ENCODE results near the gene TMEM31. TPM values are rescaled to one million over a fixed set of nuclear protein-coding genes. Genes with fewer than 3 reads are reported as not detected.

The TMEM31 gene
- total and polyA plus RNA-seq, 8 donors: not detected

DNA sequence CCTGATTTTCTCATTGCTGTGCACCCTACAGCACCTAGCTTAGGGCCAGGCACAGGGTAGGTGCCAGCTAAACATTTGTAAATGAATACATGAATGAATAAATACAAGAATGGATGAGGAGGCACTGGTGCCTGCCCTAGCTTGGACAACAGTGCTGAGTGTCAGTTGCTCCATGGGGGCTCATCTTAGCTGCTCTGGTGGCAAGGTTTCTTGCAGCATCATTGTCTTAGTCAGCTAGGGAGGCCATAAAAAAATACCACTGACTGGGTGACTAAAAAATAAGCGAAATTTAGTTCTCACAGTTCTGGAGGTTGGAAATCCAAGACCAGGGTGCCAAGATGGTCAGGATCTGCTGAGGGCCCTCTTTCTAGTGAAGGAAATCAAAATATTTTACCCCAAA, 31.2 kb downstream of the TMEM31 start:
- Histone ChIP-seq H3K27ac (no peak overlapping the region), H3K4me3 (no peak overlapping the region), H3K9me3 (no peaks in the 10 kb centered on the region), H3K4me1 (no peaks in the 10 kb centered on the region), H3K36me3 (no peaks in the 10 kb centered on the region), H3K27me3 (peaks cover 0 to 7% (median 0%) of the 10 kb centered on the region in 3 donors)
- WGBS, 5 donors: 63 to 100% (median 88%) methylated on average over 1 of the region's 1 CpG
- intact Hi-C loops (cut with DNase I; ENCODE audit: low total_unique reads): no loop called here
- TF ChIP-seq POLR2AphosphoS5 (IDR thresholded peaks at IDR 0.05) (no peak), EP300 (IDR thresholded peaks at IDR 0.05) (no peak), POLR2A (IDR thresholded peaks at IDR 0.05) (no peak)
- TF ChIP-seq, protein P1, sequence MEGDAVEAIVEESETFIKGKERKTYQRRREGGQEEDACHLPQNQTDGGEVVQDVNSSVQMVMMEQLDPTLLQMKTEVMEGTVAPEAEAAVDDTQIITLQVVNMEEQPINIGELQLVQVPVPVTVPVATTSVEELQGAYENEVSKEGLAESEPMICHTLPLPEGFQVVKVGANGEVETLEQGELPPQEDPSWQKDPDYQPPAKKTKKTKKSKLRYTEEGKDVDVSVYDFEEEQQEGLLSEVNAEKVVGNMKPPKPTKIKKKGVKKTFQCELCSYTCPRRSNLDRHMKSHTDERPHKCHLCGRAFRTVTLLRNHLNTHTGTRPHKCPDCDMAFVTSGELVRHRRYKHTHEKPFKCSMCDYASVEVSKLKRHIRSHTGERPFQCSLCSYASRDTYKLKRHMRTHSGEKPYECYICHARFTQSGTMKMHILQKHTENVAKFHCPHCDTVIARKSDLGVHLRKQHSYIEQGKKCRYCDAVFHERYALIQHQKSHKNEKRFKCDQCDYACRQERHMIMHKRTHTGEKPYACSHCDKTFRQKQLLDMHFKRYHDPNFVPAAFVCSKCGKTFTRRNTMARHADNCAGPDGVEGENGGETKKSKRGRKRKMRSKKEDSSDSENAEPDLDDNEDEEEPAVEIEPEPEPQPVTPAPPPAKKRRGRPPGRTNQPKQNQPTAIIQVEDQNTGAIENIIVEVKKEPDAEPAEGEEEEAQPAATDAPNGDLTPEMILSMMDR (IDR thresholded peaks at IDR 0.05): no peak
- no peak for DNase-seq

DNA sequence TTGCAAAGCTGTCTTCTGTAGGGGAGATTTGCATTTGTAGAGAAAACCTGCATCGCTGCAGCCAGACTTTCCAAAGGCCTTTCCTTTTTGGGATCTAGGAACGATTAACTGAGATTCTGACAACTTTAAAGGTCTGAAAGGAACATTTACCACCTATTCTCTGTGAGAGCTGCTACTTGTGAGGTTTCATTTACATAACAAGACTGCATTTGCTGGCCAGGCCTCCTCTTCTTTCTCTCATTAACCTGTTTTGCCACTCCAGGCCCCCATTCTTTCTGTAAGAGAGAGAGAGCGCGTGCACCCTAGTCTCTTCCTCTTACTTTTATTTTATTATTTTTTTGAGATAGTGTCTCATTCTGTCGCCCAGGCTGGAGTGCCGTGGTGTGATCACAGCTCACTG, 31.6 kb downstream of the TMEM31 start:
- Histone ChIP-seq H3K36me3 (no peaks in the 10 kb centered on the region), H3K27ac (no peak overlapping the region), H3K4me3 (no peak overlapping the region), H3K4me1 (no peaks in the 10 kb centered on the region), H3K9me3 (no peaks in the 10 kb centered on the region), H3K27me3 (peaks cover 0 to 10% (median 0%) of the 10 kb centered on the region in 3 donors)
- WGBS, 5 donors: 49 to 81% (median 74%) methylated on average over 6 of the region's 6 CpGs
- intact Hi-C loops (cut with DNase I; ENCODE audit: low total_unique reads): no loop called here
- DNase-seq: no peak
- no peak for TF ChIP-seq POLR2A (IDR thresholded peaks at IDR 0.05)
- TF ChIP-seq POLR2AphosphoS5 (IDR thresholded peaks at IDR 0.05): no peak
- TF ChIP-seq, protein P1 (IDR thresholded peaks at IDR 0.05): no peak

DNA sequence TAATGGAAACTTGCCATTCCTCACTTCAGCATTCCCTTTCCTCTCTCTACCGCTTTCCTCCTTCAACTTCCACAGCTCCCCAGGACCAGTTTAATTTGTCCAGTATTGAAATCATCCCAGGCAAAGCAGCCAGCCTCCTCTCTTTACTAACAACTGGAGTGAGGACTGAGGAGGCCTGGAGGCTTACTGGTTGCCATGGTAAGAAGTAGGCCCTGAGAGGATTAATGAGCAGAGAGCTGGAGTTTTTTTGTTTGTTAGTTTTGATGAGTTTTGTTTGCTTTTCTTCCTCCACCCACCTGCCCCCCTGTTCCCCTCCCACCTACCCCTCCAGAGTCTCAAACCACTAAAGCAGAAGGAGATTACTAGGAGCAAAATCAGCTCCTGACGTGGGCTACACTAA, 36.5 kb downstream of the TMEM31 start:
- TF ChIP-seq POLR2A (IDR thresholded peaks at IDR 0.05) (no peak), EP300 (IDR thresholded peaks at IDR 0.05) (no peak), POLR2AphosphoS5 (IDR thresholded peaks at IDR 0.05) (no peak)
- TF ChIP-seq, protein P1 (IDR thresholded peaks at IDR 0.05): no peak

DNA sequence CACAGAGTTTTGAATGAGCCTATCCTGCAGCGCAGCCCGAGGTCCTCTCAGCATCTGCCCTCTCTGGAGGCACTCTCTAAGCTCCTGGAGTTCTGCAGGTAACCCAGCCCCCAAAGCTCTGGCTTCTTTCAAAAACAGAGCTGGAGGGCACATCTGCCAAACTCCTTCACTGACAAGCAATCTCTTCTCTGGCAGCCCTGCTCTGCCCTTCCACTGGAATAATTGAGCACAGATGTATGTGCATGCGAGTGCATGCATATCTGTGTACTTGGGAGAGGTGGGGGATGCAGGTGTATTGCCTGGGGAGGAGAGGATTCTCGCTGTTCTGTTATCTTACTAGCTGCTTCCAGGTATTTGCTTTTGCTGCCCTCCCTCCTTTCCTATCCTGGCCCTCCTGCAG, 43.7 kb downstream of the TMEM31 start:
- H3K36me3 ChIP-seq: no peaks in the 10 kb centered on the region
- 47 to 81% (median 67%) methylated on average over 4 of the region's 4 CpGs for WGBS, 5 donors
- no peak overlapping the region for H3K4me3 ChIP-seq
- no peaks in the 10 kb centered on the region for H3K4me1 ChIP-seq
- H3K9me3 ChIP-seq: peaks cover 0 to 17% (median 7%) of the 10 kb centered on the region in 4 donors
- intact Hi-C loops (cut with DNase I; ENCODE audit: low total_unique reads): no loop called here
- TF ChIP-seq, protein P1 (IDR thresholded peaks at IDR 0.05): no peak
- TF ChIP-seq POLR2A (IDR thresholded peaks at IDR 0.05): no peak
- no peak for TF ChIP-seq POLR2AphosphoS5 (IDR thresholded peaks at IDR 0.05)
- TF ChIP-seq EP300 (IDR thresholded peaks at IDR 0.05): no peak
- H3K27me3 ChIP-seq: no peaks in the 10 kb centered on the region
- DNase-seq: no peak
- no peak overlapping the region for H3K27ac ChIP-seq

More for the DNA sequence above, 36.5 kb downstream of the TMEM31 start:
- 81 to 89% (median 82%) methylated on average over 2 of the region's 2 CpGs for WGBS, 5 donors
- H3K4me1 ChIP-seq: no peaks in the 10 kb centered on the region
- H3K27ac ChIP-seq: no peak overlapping the region
- intact Hi-C loops (cut with DNase I; ENCODE audit: low total_unique reads): no loop called here
- no peak overlapping the region for H3K4me3 ChIP-seq
- no peak for DNase-seq
- H3K9me3 ChIP-seq: no peaks in the 10 kb centered on the region
- peaks cover 0 to 12% (median 0%) of the 10 kb centered on the region in 3 donors for H3K27me3 ChIP-seq
- no peaks in the 10 kb centered on the region for H3K36me3 ChIP-seq

Measured in stomach (tissue), 9 donors.